NCI-H345 (cell line): Measurements from ENCODE around the gene MDN1.
"Not testable (repeated sequence)": the region's sequence is repeated elsewhere in the genome, so short reads cannot be mapped to it uniquely, and the experiment has no call there.

Experiments
- DNase-seq: peaks from one replicate; lab custom pipeline; 2025; lab: John Stamatoyannopoulos, UW

MDN1 gene

GRCh38 chr6:89769572-89769971 lies 50.0 kb downstream of the MDN1 start:
- no peak for DNase-seq

DNA sequence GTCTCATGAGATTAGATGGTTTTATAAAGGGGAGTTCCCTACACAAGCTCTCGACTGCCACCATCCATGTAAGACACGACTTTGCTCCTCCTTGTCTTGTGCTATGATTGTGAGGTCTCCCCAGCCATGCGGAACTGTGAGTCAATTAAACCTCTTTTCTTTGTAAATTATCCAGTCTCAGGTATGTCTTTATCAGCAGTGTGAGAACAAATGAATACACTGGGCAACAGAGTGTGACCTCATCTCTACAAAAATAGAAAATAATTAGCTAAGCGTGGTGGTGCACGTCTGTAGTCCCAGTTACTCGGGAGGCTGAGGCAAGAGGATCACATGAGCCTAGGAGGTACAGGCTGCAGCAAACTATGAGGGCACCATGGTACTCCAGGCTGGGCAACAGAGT lies 51.3 kb downstream of the MDN1 start:
- no peak for DNase-seq

DNA sequence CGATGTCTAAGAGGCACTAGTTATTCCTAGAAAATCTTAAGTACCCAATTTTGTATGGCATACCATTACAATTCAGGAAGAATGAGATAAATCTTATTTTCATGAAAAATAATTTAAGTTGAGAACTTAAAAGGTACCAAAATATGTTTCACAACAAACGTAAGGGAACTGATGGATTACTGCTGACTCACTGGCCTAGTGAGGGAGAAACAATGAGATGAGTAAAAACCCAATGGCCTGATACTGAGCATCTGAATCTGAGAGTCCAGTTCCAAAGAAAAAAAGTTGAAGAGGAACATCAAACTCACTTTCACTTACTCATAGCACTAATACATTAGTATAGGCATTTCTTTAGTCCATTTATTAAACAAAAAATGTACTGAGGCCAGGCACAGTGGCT lies 56.0 kb downstream of the MDN1 start:
- no peak for DNase-seq

- DNase-seq: no peak
Measured at GRCh38 chr6:89758830-89759229, 60.8 kb downstream of the MDN1 start.

- no peak for DNase-seq
Measured at GRCh38 chr6:89750338-89750737, 69.3 kb downstream of the MDN1 start.

DNA sequence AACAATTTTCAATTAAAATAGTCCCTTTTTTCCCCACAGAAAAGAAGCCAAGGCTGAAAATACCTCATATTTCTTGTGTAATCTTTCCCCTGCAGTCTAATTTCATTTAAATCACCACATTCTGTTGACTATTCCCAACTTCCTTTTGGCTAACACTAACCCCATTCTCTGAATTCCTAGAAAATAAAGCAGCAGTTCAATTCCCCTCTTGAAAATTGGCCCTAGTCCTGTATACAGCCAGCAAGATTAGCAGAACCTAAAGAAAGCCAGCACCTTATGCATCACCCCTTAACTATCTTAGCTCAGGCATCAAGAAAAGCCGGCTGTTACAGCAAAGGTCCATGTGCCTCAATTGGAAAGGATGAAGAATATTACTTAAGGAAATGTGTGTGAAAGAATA lies 69.7 kb downstream of the MDN1 start:
- no peak for DNase-seq

DNA sequence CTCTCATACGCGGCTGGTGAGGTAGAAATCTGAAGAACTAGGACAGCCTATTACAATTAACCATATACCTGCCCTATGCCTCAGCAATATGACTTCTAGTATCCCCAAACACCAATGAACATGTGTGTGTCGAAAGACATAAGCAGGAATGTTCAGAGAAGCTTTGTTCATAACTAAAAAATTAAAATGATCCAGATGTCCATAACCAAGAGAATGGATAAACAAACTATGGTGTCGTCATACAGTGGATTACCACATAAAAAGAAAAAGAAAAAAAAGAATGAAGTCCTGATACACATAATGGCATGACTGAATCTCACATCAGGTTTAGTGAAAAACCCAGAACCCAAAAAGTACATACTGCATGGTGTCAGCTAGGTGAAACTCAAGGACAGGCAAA lies 73.9 kb downstream of the MDN1 start:
- no peak for DNase-seq

GRCh38 chr6:89745096-89745495 lies 74.5 kb downstream of the MDN1 start:
- DNase-seq: no peak

DNA sequence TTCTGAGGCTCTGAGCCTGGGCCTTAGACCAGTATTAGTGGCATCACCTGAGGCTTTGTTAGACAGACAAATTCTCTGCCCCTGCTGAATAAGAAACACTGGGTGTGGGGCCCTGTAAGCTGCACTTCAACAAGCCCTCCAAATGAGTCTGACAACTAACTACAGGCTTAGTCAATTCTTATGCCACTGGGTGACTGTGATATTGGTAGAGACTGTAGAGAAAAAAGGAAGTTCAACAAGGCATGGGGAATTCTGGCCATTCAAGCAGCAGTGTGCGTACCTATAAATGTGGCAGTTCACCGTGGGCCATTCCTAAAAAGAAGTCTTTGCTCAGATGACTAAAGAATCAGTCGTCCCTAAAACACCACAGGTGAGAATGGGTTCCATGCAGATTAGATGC lies 82.7 kb downstream of the MDN1 start:
- no peak for DNase-seq

- DNase-seq: no peak
Measured at GRCh38 chr6:89734526-89734925, 85.1 kb downstream of the MDN1 start.

GRCh38 chr6:89731924-89732567 lies 87.5 kb downstream of the MDN1 start:
- no peak for DNase-seq

GRCh38 chr6:89731262-89731661 lies 88.3 kb downstream of the MDN1 start:
- DNase-seq: not testable (repeated sequence)

GRCh38 chr6:89729818-89730217 lies 89.8 kb downstream of the MDN1 start:
- no peak for DNase-seq

- DNase-seq: no peak
Measured at GRCh38 chr6:89727501-89727900, 92.1 kb downstream of the MDN1 start.

DNA sequence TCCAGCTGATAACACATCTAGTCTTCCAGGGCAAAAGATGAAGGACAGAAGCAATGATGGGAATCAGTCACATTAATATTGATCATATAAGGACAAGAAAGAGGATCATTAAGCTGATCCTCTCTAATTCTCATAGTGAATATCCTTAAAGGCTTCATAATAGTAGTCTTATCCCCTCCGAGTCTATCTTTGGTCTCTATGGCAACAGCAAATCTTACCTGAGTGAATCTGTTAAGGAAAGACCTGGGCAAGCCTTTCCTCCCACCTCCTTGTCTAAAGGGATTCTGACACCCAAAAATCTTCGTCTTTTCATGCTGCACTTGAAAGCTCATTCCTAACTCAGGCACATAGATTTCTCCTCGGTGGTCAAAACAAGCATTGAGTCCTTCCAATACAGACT lies 94.6 kb downstream of the MDN1 start:
- DNase-seq: no peak

- DNase-seq: no peak
Measured at GRCh38 chr6:89723046-89723445, 96.5 kb downstream of the MDN1 start.

DNA sequence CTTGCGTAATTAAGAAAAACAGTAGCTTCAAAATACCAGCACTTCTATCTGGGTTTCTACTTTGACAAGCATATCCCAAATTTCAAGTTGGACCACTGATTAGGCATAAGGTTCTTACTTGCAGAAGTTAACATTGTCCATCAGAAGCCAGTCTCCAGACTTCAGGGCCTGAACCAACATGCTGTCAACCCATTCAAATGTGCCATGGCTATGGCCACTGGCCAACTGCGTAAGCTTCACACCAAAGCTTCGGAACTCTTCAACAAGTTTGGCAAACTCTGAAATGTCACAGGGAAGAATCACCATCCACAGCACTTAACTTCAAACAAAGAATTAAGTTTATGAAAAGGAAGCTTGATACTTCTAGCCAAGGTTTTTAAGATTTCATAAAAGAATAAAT lies 103.1 kb downstream of the MDN1 start:
- no peak for DNase-seq

- no peak for DNase-seq
Measured at GRCh38 chr6:89711801-89712200, 107.8 kb downstream of the MDN1 start.

- DNase-seq: no peak
Measured at GRCh38 chr6:89708316-89708715, 111.3 kb downstream of the MDN1 start.

DNA sequence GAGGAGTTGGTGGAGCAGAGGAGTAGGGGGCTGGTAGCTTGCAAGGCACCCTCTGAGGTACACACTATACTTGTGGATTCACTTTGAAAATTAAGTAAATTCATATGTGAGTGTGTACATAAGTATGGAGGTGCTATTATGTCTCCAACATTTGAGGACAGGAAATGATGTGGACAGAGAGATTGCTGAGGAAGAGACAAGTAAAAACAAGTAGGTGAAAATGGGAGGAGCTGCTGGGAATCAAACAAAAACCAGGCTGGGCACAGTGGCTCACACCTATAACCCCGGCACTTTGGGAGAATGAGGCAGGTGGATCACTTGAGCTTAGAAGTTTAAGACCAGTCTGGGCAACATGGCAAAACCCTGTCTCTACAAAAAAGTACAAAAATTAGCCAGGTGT lies 111.8 kb downstream of the MDN1 start:
- DNase-seq: no peak

GRCh38 chr6:89706121-89706520 lies 113.5 kb downstream of the MDN1 start:
- DNase-seq: no peak

DNA sequence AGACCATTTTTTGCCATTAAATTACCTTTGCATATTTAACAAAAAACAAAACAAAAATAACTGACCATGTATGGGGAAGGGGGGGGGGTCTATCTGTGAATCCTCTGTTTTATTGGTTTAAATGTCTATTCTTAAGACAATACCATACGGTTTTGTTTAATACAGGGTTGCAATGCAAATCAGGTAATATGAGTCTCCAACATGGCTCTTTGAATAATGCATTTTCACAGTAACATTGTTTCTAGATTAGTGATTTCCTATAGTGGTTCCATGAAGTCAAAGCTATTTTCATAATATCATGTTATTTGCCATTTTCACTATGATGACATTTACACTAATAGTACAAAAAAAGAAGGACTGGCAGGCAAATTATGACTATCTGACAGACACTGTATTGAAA lies 116.3 kb downstream of the MDN1 start:
- DNase-seq: no peak

DNA sequence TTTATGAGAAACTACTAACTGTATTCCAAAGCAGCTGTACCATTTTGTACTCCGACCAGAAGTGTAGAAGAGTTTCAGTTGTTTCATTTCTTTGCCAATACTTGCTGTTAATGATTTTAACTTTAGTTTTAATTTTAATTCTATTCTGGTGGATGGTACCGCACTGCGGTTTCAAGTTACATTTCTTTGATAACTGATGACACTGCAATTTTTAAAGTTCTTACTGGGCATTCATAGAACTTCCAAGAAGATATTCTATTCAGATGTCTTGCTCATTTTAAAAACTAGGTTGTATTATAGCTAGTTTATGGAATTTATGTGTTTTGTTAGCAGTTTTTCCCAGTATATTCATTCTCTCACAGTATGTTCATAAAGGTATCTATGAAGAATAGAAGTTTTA lies 117.2 kb downstream of the MDN1 start:
- DNase-seq: no peak

DNA sequence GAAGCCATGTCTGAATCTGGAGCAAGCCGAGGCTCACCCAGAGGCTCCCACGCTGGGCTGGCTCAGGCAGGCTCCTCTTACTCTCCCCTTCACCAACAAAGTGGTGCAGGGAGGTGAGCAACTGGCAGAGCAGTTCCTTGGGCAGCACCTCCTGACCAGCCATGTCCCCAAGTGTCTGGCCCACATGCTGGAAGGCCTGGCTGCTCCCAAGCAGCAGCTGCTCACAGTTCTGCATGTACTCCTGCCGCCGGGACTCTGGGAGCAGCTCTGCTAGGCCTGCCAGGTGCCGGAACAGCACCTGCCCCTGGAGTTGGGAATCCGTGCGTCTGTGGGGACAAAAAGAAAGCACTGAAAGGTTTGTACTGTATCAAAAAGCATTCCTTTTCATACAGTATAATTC lies 123.9 kb downstream of the MDN1 start:
- DNase-seq: no peak

DNA sequence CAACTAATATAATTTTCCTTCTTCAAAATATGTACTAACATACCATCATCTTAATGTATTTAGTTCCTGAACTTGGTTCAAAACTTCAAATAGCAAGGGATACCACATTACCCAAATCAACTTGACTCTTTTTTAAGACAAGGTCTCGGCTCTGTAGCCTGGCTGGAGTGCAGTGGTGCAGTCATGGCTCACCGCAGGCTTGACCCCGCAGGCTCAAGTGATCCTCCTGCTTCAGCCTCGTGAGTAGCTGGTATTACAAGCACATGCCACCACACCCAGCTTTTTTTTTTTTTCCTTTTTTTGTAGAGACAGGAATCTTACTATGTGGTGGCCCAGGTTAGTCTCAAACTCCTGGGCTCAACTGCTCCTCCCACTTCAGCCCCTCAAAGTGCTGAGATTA lies 125.2 kb downstream of the MDN1 start:
- DNase-seq: no peak
